Liver (tissue), 9 donors: ENCODE results near the gene MINK1. TPM values are rescaled to one million over a fixed set of nuclear protein-coding genes. Genes with fewer than 3 reads are reported as not detected.

ENCODE experiments used
- DNase-seq: peaks from one replicate; pipeline ENCODE4 v3.0.0-alpha.2; 2017; ENCODE audit warnings: low spot score
- H3K27ac ChIP-seq, 2 donors: one replicate each; pipeline ENCODE4 v1.7.0; 2013; ENCODE audit warnings: inconsistent platforms in 2 of 2, low read length in 2 of 2, control low read depth in 1 of 2, low read depth in 1 of 2, mild to moderate bottlenecking in 1 of 2
- H3K27me3 ChIP-seq, 4 donors: one replicate each; pipeline versions ENCODE4 v1.6.1 to v1.7.0; 2013; ENCODE audit warnings: low read length in 3 of 4, inconsistent platforms in 1 of 4, mild to moderate bottlenecking in 1 of 4, moderate library complexity in 1 of 4; ENCODE audit not compliant: control insufficient read depth in 4 of 4, insufficient read depth in 4 of 4
- H3K36me3 ChIP-seq, 4 donors: one replicate each; pipeline versions ENCODE4 v1.6.1 to v1.7.0; 2013; ENCODE audit warnings: low read length in 3 of 4, mild to moderate bottlenecking in 3 of 4, low read depth in 1 of 4, moderate library complexity in 1 of 4; ENCODE audit not compliant: control insufficient read depth in 4 of 4, insufficient read depth in 3 of 4
- H3K4me1 ChIP-seq, 4 donors: one replicate each; pipeline versions ENCODE4 v1.6.1 to v1.7.0; 2013; ENCODE audit warnings: low read length in 3 of 4, mild to moderate bottlenecking in 3 of 4, moderate library complexity in 1 of 4; ENCODE audit not compliant: control insufficient read depth in 4 of 4, insufficient read depth in 4 of 4
- H3K4me3 ChIP-seq, 3 donors: one replicate each; pipeline versions ENCODE4 v1.6.1 to v1.7.0; 2013; ENCODE audit warnings: low read length in 3 of 3, control low read depth in 1 of 3, low read depth in 1 of 3, mild to moderate bottlenecking in 1 of 3
- H3K9ac ChIP-seq, 2 donors: one replicate each; pipeline ENCODE4 v1.7.0; 2013; ENCODE audit warnings: low read length in 2 of 2, mild to moderate bottlenecking in 2 of 2, moderate library complexity in 2 of 2, control low read depth in 1 of 2, low read depth in 1 of 2
- H3K9me3 ChIP-seq, 4 donors: one replicate each; pipeline versions ENCODE4 v1.6.1 to v1.7.0; 2013; ENCODE audit warnings: low read length in 3 of 4; ENCODE audit not compliant: control insufficient read depth in 4 of 4
- FOXA1 ChIP-seq: IDR thresholded peaks from 2 replicates; pipeline ENCODE4 v1.6.1; 2016; ENCODE audit warnings: antibody characterized with exemption
- FOXA2 ChIP-seq: IDR thresholded peaks from 2 replicates; pipeline ENCODE4 v1.6.1; 2016; ENCODE audit warnings: antibody characterized with exemption
- GABPA ChIP-seq, 2 donors: IDR thresholded peaks in 1 of 2; conservative IDR thresholded peaks in 1 of 2; 2 replicates each; pipeline ENCODE4 v1.6.1; 2016; ENCODE audit warnings: antibody characterized with exemption in 2 of 2, mild to moderate bottlenecking in 1 of 2, moderate library complexity in 1 of 2
- HNF4A ChIP-seq, 2 donors: conservative IDR thresholded peaks; 2 replicates each; pipeline ENCODE4 v1.6.1; 2016; ENCODE audit warnings: antibody characterized with exemption in 2 of 2, mild to moderate bottlenecking in 2 of 2
- HNF4G ChIP-seq: IDR thresholded peaks from 2 replicates; pipeline ENCODE4 v1.6.1; 2016; ENCODE audit warnings: antibody characterized with exemption
- JUND ChIP-seq, 2 donors: IDR thresholded peaks; 2 replicates each; pipeline ENCODE4 v1.6.1; 2016; ENCODE audit warnings: antibody characterized with exemption in 2 of 2
- MAX ChIP-seq: IDR thresholded peaks from 2 replicates; pipeline ENCODE4 v1.6.1; 2016; ENCODE audit warnings: antibody characterized with exemption
- NR2F2 ChIP-seq: IDR thresholded peaks from 2 replicates; pipeline ENCODE4 v1.6.1; 2016; ENCODE audit warnings: antibody characterized with exemption
- RAD21 ChIP-seq, 2 donors: IDR thresholded peaks; 2 replicates each; pipeline ENCODE4 v1.6.1; 2016; ENCODE audit warnings: antibody characterized with exemption in 2 of 2, mild to moderate bottlenecking in 2 of 2
- REST ChIP-seq: IDR thresholded peaks from 2 replicates; pipeline ENCODE4 v1.6.1; 2016; ENCODE audit warnings: antibody characterized with exemption, mild to moderate bottlenecking
- RXRA ChIP-seq, 2 donors: IDR thresholded peaks; 2 replicates each; pipeline ENCODE4 v1.6.1; 2017 to 2018; ENCODE audit warnings: antibody characterized with exemption in 2 of 2, mild to moderate bottlenecking in 1 of 2
- SP1 ChIP-seq: IDR thresholded peaks from 2 replicates; pipeline ENCODE4 v1.6.1; 2018; ENCODE audit warnings: antibody characterized with exemption, mild to moderate bottlenecking
- TAF1 ChIP-seq: conservative IDR thresholded peaks from 2 replicates; pipeline ENCODE4 v1.6.1; 2016; ENCODE audit warnings: antibody characterized with exemption, mild to moderate bottlenecking
- ZBTB33 ChIP-seq: IDR thresholded peaks from 2 replicates; pipeline ENCODE4 v1.6.1; 2016; ENCODE audit warnings: antibody characterized with exemption
- WGBS: extraction: QIAGEN DNeasy Blood & Tissue Kit; methylation state at CpG from one replicate; pipeline ENCODE4 v1.1.7; 2013; 5-methylcytosine and 5-hydroxymethylcytosine counted together
- polyA plus RNA-seq, 2 donors: library from polyadenylated mRNA; stranded (reverse) in 1 of 2; unstranded in 1 of 2; fragments of 200-250 nt in 1 of 2; fragments of >200 nt in 1 of 2; fragmentation: Nextera tagmentation in 1 of 2; extraction: Ambion mirVana in 1 of 2; gene quantifications; one replicate each; pipeline versions ENCODE4 v1.2.1 to v1.2.3, GENCODE V29; 2013 to 2015
- total RNA-seq, 2 donors: library from RNA; depleted of rRNA; stranded (reverse); fragments of >200 nt; gene quantifications; one replicate each; pipeline ENCODE4 v1.2.3, GENCODE V29; 2014
- donor health status: healthy.
- donor health status: healthy.
- donor health status: healthy.
- donor health status: healthy.
- donor health status: healthy.

Gene MINK1
- total and polyA plus RNA-seq, 4 donors, result 6.9 to 30.6 (median 21.1) TPM

GRCh38 chr17:4852567-4853207, 19.5 kb downstream of the MINK1 start:
- no peak for DNase-seq
- H3K27me3 ChIP-seq, result no peaks in the 10 kb centered on the region
- no peak overlapping the region for H3K27ac ChIP-seq
- TF ChIP-seq GABPA (IDR thresholded peaks at IDR 0.05 in 1 of 2, conservative IDR thresholded peaks at IDR 0.05 in 1 of 2), result no peak
- TF ChIP-seq RXRA (IDR thresholded peaks at IDR 0.05), result no peak
- TF ChIP-seq HNF4G, result no peak
- no peak for TF ChIP-seq REST
- no peak for TF ChIP-seq MAX
- TF ChIP-seq TAF1, result no peak
- TF ChIP-seq JUND (IDR thresholded peaks at IDR 0.05), result no peak
- no peak for TF ChIP-seq HNF4A (conservative IDR thresholded peaks at IDR 0.05)
- no peak for TF ChIP-seq RAD21 (IDR thresholded peaks at IDR 0.05)
- TF ChIP-seq ZBTB33, result no peak
- no peak for TF ChIP-seq FOXA2
- H3K9me3 ChIP-seq, result no peaks in the 10 kb centered on the region
- no peak overlapping the region for H3K4me3 ChIP-seq
- H3K36me3 ChIP-seq, result peaks cover 0 to 2% (median 0%) of the 10 kb centered on the region in 4 donors
- H3K9ac ChIP-seq, result no peak overlapping the region
- peaks cover 0 to 1% (median 0%) of the 10 kb centered on the region in 4 donors for H3K4me1 ChIP-seq

GRCh38 chr17:4853208-4853671, 20.1 kb downstream of the MINK1 start:
- H3K9ac ChIP-seq, result no peak overlapping the region
- no peak for TF ChIP-seq RAD21 (IDR thresholded peaks at IDR 0.05)
- TF ChIP-seq JUND (IDR thresholded peaks at IDR 0.05), result no peak
- no peak for TF ChIP-seq TAF1
- TF ChIP-seq REST, result no peak
- TF ChIP-seq RXRA (IDR thresholded peaks at IDR 0.05), result no peak
- TF ChIP-seq SP1, result no peak
- no peak for TF ChIP-seq FOXA1
- no peak for TF ChIP-seq FOXA2
- TF ChIP-seq NR2F2, result no peak
- H3K36me3 ChIP-seq, result peaks cover 0 to 2% (median 0%) of the 10 kb centered on the region in 4 donors
- no peak overlapping the region for H3K4me3 ChIP-seq
- no peaks in the 10 kb centered on the region for H3K9me3 ChIP-seq
- no peak for DNase-seq
- 92% methylated on average over 2 of the region's 2 CpGs for WGBS
- H3K4me1 ChIP-seq, result peaks cover 0 to 1% (median 0%) of the 10 kb centered on the region in 4 donors
- H3K27me3 ChIP-seq, result no peaks in the 10 kb centered on the region
- no peak overlapping the region for H3K27ac ChIP-seq
